NCI-H69 (cell line): Measurements from ENCODE around the gene RNF40.
A peak's percentile ranks its signal among the peaks of the same experiment; 100 is the strongest.

Experiments used
- DNase-seq: peaks from one replicate; lab custom pipeline; 2025; lab: John Stamatoyannopoulos, UW

RNF40 gene

DNA sequence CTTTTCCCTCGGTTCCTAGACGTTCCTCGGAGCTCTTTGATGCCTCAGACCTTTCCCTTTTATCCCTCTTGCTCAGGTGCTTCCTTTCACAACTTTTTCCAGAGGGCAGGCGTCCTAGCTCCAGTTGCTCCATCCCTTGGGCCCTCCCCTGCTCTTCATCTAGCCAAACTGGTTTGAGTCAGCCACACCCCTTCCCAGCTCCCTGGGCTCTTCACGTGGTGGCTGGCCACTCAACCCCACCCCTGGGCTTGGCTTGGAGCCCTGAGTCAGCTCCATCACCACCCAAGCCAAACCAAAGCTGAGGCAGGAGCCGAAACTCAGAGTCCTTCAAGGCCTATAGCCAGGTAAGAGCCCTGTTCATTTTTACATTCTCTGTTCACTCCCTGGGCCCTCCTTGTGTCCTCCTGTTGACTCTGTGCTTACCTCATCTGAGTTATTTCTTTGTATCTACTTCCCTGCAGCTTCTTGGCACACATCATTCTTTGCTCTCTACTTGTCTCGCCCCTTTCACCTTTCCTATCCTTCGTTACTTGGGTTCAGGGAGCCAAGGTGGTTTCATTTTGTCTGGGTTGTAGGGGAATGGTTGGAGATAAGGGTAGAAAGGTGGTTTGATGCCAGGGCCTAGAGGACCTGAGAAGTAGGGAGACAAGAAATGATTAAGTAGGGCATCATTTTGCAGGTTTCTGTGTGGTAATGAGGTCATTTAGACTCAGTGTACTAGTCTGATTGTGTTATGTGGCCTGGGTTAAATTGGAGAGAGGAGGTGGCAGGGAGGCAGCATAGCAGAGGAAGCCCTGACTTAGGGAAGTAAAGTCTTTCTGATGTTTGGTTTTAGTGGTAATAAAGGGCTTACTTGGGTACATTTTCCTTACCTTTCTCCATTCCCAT lies 21.5 kb upstream of the RNF40 start:
- no peak for DNase-seq

DNA sequence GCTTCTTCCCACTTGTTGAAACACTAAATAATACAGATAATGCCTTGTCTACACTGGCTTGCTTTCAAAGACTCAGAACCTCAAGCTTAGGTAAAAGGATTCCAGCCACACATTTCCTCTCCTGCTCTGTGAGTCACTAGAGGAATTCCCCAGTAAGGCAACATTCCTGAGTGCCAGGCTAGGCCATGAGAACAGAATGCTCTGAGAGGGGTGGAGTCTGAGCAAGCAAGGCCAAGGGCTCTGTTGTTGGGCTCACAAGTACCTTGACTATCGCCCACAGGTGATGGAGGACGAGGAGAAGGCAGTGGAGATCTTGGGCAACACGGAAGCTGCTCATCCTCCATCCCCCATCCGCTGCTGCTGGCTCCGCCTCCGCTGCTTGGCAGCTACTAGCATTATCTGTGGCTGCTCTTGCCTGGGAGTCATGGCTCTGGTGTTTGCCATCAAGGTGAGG lies 20.6 kb upstream of the RNF40 start:
- DNase-seq, result no peak

DNA sequence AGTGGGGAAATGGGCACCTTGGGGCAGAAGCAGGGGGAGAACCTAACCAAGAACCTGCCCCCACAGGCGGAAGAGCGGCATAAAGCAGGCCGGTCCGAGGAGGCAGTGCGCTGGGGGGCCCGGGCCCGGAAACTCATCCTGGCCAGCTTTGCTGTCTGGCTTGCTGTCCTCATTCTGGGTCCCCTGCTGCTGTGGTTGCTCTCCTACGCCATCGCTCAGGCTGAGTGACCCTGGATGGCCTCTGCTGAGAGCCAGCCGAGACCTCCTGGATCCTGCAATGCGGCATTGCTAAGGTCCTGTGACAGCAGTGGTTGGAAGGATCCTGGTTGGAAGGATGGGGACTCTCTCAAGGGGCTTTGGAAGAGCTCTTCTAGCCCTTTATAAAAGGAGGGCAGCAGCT lies 18.4 kb upstream of the RNF40 start:
- no peak for DNase-seq

DNA sequence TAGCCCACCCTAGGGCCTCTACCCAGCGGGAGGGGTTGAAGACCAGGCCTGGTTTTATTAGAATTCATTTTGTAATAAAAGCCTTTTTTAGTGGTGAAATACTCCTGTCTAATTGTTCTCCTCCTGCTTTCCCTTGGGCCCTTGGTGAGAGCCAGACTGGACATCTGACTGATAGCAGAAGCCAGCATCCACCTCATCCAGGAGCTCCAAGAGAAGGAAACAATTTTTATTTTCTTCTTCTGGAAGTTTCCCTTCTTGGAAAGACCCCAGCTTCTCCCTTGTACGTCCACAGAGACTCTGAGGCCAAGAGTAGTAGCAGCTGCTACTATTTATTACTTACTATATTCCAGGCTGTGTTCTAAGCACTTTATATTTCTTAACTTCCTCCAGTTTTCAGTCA lies 17.9 kb upstream of the RNF40 start:
- DNase-seq, result no peak

DNA sequence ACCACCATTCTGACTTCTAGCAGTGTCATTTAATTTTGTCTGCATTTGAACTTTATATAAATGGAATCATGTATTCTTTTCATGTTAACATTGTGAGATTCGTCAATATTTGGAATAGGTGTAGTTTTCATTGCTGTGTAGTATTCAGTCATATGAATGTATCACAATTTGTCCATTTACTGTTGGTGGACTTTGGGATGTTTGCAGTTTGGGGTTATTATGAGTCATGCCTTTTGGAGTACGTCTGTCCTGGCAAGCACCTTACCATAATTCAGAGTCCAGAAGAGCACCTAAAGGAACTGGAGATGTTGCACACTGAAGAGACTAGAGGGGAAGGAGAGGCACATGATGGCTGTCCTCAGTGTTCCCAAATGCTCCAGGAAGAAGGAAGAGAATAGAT lies 17.0 kb upstream of the RNF40 start:
- DNase-seq, result no peak

DNA sequence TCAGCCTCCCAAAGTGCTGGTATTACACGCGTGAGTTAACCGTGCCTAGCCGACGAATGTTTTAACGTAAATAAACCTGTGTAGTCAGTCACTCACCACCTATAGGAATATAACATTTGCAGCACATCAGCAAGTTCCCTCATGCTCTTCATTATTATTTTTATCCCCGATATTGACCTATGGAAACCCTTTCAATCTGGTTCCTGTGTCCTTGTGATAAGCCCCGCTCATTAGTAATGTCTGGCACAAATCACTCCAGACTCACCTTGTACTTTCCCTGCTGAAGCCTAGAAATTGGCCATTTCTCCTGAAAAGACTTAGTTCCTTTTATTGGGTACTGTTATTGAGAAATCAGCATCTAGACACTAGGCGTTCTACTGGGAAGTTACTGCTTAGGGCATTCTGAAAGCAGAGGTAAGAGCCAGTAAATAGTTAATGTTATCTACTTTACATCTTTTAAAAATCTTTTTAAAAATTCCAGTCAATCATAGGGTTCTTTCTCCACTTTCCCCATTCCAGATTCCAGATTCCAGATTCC lies 15.4 kb upstream of the RNF40 start:
- no peak for DNase-seq

DNA sequence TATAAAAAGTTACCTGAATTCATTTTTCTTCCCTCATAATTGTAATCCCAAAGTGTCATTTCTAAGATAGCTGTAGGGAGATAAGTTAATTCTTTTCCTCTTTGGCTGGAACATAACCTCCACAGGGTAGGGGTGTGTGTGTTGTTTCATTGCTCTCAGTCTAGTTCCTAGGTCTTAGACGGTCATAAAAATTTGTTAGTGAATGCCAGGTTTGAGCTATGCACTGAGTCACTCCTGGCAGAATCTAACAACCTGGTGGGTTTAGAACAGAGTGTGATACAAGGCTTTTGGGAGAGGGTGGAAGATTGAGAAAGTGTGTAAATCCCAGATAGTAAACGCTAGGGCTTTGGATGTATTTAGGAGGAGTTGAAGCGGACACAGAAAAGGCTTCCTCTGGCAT lies 14.8 kb upstream of the RNF40 start:
- DNase-seq, result no peak

DNA sequence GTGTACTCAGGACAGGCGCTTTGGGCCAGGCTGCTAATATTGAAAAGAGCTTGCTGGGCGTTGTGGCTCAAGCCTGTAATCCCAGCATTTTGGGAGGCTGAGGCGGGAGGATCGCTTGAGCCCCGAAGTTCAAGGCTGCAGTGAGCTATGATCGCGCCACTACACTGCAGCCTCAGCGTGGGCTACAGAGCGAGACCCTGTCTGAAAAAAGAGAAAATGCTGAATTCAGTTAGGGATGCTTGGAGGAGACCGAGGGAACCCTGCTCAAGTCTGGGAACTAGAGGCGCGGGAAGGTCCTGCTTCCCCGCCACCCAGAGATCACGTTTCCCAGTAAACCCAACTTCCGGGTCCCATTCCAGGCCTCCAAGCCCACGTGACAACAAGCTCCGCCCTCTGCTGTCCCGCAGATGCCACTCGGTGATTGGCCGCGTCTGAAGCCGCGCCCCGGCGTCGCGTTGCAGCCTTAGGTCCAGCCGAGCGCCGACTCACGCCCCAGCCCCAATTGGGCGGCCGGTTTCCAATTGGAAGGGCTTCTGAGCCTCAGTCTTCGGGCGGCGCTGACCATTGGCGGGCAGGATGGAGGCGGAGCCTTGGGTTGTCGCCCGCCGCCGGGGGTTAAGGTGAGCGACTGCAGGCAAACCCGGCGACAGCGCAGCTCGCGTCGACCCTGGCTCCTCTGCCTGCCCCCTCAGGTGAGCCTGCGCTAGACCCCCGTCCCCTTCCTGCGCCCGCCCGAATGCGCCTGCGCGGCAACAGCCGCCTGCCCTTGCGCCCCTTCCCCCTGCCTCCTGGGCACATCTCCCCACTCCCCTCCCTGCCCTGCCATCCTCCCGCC lies 14.1 kb upstream of the RNF40 start, which contains the start of gene PHKG2:
PHKG2 (plus strand) TSS at position 627 of the 835 bp plus-strand sequence. CDS start 396 bp downstream, outside the sequence.
- DNase-seq, result peak; percentile 100

DNA sequence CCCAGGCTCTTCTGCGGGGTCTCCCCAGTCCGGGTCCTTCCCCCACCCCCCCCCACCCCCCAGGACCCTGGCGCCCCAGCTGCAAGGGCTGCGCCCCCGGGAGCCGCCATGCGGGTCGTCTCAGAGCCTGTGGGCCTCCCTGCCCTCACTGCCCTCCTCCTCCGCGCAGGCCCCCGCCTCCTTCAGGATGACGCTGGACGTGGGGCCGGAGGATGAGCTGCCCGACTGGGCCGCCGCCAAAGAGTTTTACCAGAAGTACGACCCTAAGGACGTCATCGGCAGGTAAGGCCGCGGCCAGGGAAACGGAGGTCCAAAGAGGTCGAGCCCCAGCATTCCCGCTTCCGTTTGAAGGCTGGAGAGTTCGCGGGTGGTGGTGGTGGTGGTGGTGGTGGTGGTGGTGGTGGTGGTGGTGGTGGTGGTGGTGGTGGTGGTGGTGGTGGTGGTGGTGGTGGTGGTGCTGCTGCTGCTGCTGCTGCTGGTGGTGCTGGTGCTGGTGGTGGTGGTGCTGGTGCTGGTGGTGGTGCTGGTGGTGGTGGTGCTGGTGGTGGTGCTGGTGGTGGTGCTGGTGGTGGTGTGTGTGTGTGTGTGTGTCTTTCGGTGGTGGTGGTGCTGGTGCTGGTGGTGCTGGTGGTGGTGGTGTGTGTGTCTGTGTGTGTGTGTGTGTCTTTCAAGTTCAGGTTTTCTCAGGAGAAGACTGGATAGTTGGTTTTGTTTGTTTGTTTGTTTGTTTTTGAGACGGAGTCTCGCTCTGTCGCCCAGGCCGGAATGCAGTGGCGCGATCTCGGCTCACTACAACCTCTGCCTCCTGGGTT lies 13.3 kb upstream of the RNF40 start:
- DNase-seq, result peak; percentile 59

DNA sequence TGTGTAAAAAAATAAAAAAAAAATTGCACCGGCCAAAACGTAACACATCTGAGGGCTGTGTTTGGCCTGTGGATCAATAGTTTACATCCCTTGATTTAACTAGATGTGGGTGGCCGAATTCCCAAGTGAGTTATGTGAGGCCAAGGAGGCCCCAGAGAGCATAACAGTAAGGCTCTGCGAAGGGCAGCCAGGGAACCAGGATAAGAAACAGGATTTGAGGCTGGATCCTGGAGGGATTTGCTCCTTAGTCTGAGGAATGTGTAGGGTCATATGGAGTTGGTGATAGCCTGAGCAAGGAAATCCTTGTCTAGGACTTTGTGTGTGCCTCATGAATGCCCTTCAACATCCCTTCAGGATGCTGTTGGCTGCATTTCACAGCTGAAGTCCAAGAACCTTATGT lies 11.9 kb upstream of the RNF40 start:
- DNase-seq, result no peak

DNA sequence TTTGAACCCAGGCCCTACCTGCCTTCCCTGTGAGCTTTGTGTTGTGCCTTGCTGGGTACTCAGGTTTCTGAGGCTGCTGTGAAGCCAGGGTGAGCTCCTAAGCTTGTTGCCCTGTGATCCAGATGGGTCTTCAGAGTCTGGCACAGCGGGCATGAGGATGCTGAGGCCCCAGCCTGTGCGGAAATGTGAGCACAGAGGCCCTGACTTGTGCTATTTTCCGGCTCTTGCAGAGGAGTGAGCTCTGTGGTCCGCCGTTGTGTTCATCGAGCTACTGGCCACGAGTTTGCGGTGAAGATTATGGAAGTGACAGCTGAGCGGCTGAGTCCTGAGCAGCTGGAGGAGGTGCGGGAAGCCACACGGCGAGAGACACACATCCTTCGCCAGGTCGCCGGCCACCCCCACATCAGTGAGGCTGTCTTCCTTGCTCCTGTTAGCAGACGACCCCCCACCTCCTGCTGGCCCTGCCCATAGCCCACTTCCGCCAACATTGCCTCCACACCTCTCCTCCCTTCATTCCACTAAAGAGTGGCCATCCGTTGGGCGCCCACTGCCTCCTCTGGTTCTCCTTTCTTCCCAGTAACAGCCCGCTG lies 11.2 kb upstream of the RNF40 start:
- no peak for DNase-seq

DNA sequence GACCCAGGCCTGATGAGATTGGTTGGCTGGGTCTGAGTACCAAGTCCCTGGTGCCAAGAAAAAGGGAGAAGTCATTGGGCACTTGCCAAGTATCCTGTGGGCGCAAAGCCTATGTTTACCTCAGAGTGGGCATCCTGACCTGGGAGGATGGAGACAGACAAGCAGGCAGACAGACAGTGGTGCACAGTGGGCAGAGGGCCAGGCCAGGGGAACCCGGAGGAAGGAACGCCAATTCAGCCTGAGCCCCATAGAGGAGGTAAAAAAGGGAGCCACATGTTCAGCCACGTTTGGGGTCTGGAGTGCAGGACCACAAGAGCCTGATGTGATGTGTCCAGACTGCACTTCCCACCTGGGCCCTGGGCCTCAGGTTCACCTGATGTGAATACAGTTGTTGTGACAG lies 8.5 kb upstream of the RNF40 start:
- no peak for DNase-seq

DNA sequence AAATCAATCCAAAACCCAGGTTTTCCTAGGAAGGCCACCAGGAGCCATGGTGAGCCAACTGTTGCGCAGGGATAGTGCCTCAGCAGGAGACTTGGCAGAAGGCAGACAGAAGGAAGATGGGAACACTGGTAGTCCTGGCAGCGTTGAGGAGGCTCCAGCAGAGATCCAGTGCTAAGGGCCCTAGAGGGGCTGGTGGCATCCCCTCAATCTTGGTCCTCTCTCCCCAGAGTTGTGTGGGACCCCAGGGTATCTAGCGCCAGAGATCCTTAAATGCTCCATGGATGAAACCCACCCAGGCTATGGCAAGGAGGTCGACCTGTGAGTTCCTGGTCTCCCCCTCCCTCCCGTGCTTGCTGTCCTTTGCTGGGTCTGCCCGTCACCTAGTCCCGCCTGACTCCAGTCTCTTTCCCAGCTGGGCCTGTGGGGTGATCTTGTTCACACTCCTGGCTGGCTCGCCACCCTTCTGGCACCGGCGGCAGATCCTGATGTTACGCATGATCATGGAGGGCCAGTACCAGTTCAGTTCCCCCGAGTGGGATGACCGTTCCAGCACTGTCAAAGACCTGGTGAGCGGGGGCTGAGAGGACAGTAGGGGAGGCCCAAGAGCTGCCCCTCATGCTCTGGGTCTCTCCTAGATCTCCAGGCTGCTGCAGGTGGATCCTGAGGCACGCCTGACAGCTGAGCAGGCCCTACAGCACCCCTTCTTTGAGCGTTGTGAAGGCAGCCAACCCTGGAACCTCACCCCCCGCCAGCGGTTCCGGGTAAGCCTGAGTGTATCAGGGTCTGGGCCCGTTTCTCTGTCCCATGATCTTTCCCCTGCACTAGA lies 6.0 kb upstream of the RNF40 start:
- no peak for DNase-seq

DNA sequence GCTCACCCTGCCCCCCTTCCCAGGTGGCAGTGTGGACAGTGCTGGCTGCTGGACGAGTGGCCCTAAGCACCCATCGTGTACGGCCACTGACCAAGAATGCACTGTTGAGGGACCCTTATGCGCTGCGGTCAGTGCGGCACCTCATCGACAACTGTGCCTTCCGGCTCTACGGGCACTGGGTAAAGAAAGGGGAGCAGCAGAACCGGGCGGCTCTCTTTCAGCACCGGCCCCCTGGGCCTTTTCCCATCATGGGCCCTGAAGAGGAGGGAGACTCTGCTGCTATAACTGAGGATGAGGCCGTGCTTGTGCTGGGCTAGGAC lies 5.4 kb upstream of the RNF40 start:
- no peak for DNase-seq

DNA sequence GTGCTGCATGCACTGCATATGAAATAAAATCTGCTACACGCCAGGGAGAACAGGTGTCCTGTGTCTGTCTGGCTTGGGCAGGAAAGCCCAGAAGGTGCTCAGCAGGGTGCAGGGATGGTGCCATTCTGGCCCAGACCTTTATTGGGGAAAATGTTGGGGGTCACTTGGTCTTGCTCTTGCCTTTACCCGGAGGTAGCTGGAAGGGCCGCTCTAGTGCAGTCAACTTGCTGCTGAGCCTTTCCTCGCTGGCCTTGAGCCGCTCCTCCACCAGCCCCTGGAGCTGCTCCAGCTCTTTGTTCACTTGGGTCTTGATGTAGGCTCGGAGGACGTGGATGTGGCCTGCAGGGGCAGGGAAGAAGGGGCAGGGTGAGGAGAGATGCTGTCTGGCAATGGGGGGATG lies 4.8 kb upstream of the RNF40 start:
- DNase-seq, result no peak

DNA sequence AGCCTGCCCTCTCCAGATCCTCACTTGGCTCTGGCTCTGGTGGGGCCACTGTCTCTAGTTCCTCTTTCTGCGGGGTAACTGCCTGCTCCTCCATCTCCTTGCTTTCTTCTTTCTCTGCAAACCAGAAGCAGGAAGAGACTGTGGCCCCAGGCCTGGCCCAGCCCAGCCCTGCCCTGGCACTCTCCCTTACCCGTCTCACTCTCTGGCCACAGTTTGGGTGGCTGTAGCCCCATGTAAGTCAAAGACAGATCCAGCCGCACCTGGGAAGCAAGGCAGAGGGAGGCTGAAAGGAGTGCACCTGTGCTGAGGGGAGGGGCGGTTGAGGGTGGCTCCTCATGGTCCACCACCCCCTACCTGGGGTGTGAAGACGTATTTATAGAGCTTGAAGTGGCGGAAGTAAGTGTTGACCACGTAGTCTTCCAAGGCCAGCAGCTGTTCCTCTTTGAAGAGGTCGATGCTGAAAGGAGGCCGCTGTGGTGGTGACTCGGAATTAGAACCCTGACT lies 3.1 kb upstream of the RNF40 start:
- DNase-seq, result no peak

DNA sequence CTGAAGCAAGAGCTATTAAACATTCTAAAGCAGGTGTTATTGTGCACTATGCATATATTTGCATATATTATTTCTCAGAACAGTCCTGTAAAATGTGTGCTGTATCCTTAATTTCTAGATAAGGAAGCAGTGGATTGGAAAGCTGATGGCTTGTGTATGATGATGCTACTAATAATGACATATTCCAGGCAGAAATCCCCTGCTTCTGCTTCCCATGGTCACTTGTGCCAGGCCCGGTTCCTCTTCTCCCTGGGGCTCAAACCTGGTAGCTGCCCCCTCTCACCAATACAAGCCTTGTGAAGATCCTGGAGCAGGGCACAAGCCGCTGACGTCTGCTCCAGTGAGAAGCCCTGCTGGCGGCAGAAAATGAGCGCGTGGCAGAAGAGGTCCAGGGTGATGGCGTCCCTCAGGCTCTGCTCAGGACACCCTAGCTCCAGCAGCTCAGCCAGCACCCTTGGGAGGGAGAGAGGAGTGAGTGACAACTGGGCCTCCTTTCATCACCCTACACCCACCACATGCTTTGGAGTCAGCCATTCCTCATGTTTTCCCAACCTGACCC lies 2.0 kb upstream of the RNF40 start:
- no peak for DNase-seq

DNA sequence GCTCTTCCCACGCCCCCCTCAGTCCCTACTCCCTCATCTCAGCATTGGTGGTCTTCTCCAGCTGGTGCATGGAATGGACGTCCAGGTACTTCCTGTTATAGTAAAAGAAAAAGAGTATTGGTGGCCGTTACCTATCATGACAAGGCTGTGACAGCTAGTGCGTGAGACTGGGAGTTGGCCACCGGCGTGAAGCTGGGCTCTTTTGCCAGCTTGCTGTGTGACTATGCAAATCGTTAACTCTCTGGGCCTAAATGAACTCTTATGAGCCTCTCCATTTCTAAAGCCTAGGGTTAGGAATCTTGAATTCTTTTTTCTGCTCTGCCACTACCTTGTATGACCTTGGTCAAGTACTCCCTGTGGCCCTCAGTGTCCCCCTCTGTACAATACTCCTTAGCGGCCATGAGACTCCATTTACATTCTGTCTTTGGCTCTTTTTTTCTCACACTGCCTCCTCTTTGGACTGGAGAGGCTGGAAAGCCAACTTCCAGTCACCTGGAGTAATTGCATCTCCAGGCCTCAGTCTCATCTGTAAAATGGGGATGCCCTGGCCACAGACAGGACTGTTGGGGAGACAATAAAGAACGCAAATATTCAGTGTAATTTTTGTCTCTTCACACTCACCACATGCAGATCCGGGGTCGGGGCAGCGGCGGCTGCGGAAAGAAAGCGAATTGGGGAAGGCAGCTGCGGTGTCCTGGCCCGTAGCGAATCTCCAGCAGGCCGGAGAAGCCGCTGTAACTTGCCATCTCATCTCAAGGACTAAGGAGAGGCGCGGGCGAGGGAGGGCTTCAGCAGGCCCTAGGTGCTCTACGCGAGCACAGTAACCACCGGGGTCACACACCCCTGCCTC lies 1.3 kb upstream of the RNF40 start:
- DNase-seq, result no peak

DNA sequence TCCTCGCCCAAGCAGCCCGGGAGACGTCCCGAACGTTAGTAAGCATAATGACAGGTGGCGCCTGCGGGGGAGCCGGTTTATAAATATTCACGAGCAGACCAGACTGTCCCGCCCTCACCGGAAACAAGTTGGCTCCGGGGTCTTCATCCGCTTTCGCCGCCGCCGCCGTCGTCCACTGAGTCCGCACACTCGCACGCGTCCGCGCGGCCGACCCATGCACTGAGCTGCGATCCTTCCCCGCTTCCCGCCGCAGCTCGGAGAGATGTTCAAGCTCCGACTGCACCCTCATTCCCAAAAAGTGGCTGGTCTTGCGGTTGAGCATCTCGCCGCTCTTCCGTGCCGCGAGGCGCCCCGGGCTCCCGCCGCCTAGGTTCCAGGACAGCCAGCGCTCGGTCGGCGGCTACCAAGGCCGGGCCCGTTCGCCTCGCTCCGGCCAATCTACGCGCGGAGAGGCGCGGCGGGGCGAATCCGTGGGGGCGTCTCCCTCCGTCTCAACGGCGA lies 645 bp upstream of the RNF40 start:
- DNase-seq, result peak; percentile 75
